GM23338 (cell line): ENCODE data around the gene LASP1NB.

Experiments used
- ATAC-seq: fragments of 200-7000 bp; cut with Tn5 transposase; 3 replicates; pipeline ENCODE4 v1.9.1; 2020
- DNase-seq: peaks from one replicate; pipeline ENCODE4 v3.0.0-alpha.2; 2015; ENCODE audit warnings: low spot score
- H2AFZ ChIP-seq: fragments of 200-600 bp; sonication (generic); 2 replicates; pipeline ENCODE4 v1.8.0; 2016; ENCODE audit warnings: antibody characterized with exemption, mild to moderate bottlenecking, moderate library complexity
- H3F3A ChIP-seq: fragments of 200-600 bp; sonication (generic); replicated peaks from 2 replicates; pipeline ENCODE4 v1.8.0; 2017; ENCODE audit warnings: antibody characterized with exemption, mixed run types, low read depth
- H3K27ac ChIP-seq: fragments of 200-600 bp; sonication (generic); 2 replicates; pipeline ENCODE4 v1.6.1; 2016; ENCODE audit warnings: low read depth
- H3K27me3 ChIP-seq: fragments of 200-600 bp; sonication (generic); 2 replicates; pipeline ENCODE4 v1.8.0; 2016; ENCODE audit warnings: mild to moderate bottlenecking, mixed run types, moderate library complexity; ENCODE audit not compliant: insufficient read depth
- H3K36me3 ChIP-seq: fragments of 200-600 bp; sonication (generic); 2 replicates; pipeline ENCODE4 v1.8.0; 2016; ENCODE audit warnings: mild to moderate bottlenecking; ENCODE audit not compliant: insufficient read depth
- H3K4me1 ChIP-seq: fragments of 200-600 bp; sonication (generic); 2 replicates; pipeline ENCODE4 v1.8.0; 2016; ENCODE audit warnings: mild to moderate bottlenecking, moderate library complexity; ENCODE audit not compliant: insufficient read depth
- H3K4me2 ChIP-seq: fragments of 200-600 bp; sonication (generic); 2 replicates; pipeline ENCODE4 v1.7.1; 2017; ENCODE audit warnings: mixed run types
- H3K4me3 ChIP-seq: fragments of 200-600 bp; sonication (generic); 2 replicates; pipeline ENCODE4 v1.6.1; 2016; ENCODE audit warnings: mixed run types
- H3K79me2 ChIP-seq: fragments of 200-600 bp; sonication (generic); replicated peaks from 2 replicates; pipeline ENCODE4 v1.8.0; 2017; ENCODE audit warnings: mild to moderate bottlenecking; ENCODE audit not compliant: insufficient read depth
- H3K9me2 ChIP-seq: fragments of 200-600 bp; sonication (generic); 2 replicates; pipeline ENCODE4 v1.8.0; 2017; ENCODE audit not compliant: insufficient read depth
- H4K20me1 ChIP-seq: fragments of 200-600 bp; sonication (generic); replicated peaks from 2 replicates; pipeline ENCODE4 v1.8.0; 2017; ENCODE audit warnings: mild to moderate bottlenecking; ENCODE audit not compliant: insufficient read depth
- H3K27ac Mint-ChIP-seq: 2 replicates; pipeline ENCODE4 v1.8.0; 2020; ENCODE audit warnings: inconsistent platforms, mild to moderate bottlenecking, moderate library complexity, mixed read lengths
- H3K27me3 Mint-ChIP-seq: 3 replicates; pipeline ENCODE4 v1.8.0; 2022; ENCODE audit warnings: low read depth, mild to moderate bottlenecking, moderate library complexity, mixed read lengths, inconsistent platforms; ENCODE audit not compliant: insufficient read depth, poor library complexity
- H3K36me3 Mint-ChIP-seq: 3 replicates; pipeline ENCODE4 v1.8.0; 2021; ENCODE audit warnings: low read depth, mild to moderate bottlenecking, inconsistent platforms, moderate library complexity, mixed read lengths
- H3K4me1 Mint-ChIP-seq: 3 replicates; pipeline ENCODE4 v1.8.0; 2020; ENCODE audit warnings: mild to moderate bottlenecking, inconsistent platforms, mixed read lengths
- H3K4me3 Mint-ChIP-seq: 3 replicates; pipeline ENCODE4 v1.8.0; 2021; ENCODE audit warnings: moderate library complexity, mild to moderate bottlenecking, inconsistent platforms, mixed read lengths
- H3K9me3 Mint-ChIP-seq: 3 replicates; pipeline ENCODE4 v1.8.0; 2020; ENCODE audit warnings: moderate library complexity, mild to moderate bottlenecking, inconsistent platforms, mixed read lengths
- CREB1 ChIP-seq: fragments of 250-450 bp; sonication (Bioruptor Pico); IDR thresholded peaks from 2 replicates; pipeline ENCODE4 v1.5.0; 2020; ENCODE audit warnings: low read depth, mild to moderate bottlenecking, moderate library complexity
- CTCF ChIP-seq, 2 experiments: fragments of 200-600 bp in 1 of 2; sonication (generic) in 1 of 2; conservative IDR thresholded peaks; 2 replicates each; pipeline versions ENCODE4 v1.5.1 to v1.6.1; 2016 to 2017; ENCODE audit warnings: antibody characterized with exemption in 2 of 2, low read depth in 2 of 2, mild to moderate bottlenecking in 2 of 2, moderate library complexity in 1 of 2
- ETS1 ChIP-seq: IDR thresholded peaks from 2 replicates; pipeline ENCODE4 v1.6.1; 2016; ENCODE audit warnings: antibody characterized with exemption
- EZH2phosphoT487 ChIP-seq: fragments of 200-600 bp; sonication (generic); IDR thresholded peaks from one replicate; pipeline ENCODE4 v1.8.1; 2018; ENCODE audit warnings: antibody characterized with exemption; ENCODE audit not compliant: unreplicated experiment
- JUNB ChIP-seq: IDR thresholded peaks from one replicate; pipeline ENCODE4 v1.6.1; 2016; ENCODE audit warnings: antibody characterized with exemption; ENCODE audit not compliant: unreplicated experiment
- NANOG ChIP-seq: IDR thresholded peaks from 2 replicates; pipeline ENCODE4 v1.6.1; 2016; ENCODE audit warnings: antibody characterized with exemption, borderline replicate concordance
- POLR2AphosphoS5 ChIP-seq: IDR thresholded peaks from 2 replicates; pipeline ENCODE4 v1.6.1; 2016; ENCODE audit warnings: antibody characterized with exemption, low read depth
- STAT1 ChIP-seq: IDR thresholded peaks from one replicate; pipeline ENCODE4 v1.6.1; 2016; ENCODE audit warnings: antibody characterized with exemption; ENCODE audit not compliant: unreplicated experiment
- ZNF114 ChIP-seq: fragments of 250-450 bp; sonication (Bioruptor Pico); IDR thresholded peaks from 2 replicates; pipeline ENCODE4 v1.5.0; 2020; ENCODE audit warnings: mild to moderate bottlenecking, moderate library complexity
- ZNF331 ChIP-seq: fragments of 250-450 bp; sonication (Bioruptor Pico); IDR thresholded peaks from 2 replicates; pipeline ENCODE4 v1.5.0; 2020; ENCODE audit warnings: low read depth, mild to moderate bottlenecking, moderate library complexity

LASP1NB gene

GRCh38 chr17:38896346-38896954, 29.0 kb upstream of the LASP1NB start:
- peaks cover 6% of the 10 kb centered on the region; the same call in 1 of the 2 replicates for H3K79me2 ChIP-seq
- Mint-ChIP-seq H3K27me3 (peaks cover 4% of the 10 kb centered on the region), H3K9me3 (no peaks in the 10 kb centered on the region), H3K27ac (no peak overlapping the region), H3K36me3 (peaks cover 45% of the 10 kb centered on the region), H3K4me3 (no peak overlapping the region), H3K4me1 (peaks cover 40% of the 10 kb centered on the region)
- H3K4me1 ChIP-seq: peaks cover 34% of the 10 kb centered on the region
- no peak overlapping the region for H3K4me2 ChIP-seq
- H3K27ac ChIP-seq: 0 out of 2 replicates have a peak overlapping the region, but pooled peaks have one; percentile 63
- ATAC-seq: peak; percentile 13; the same call in 2 of the 3 replicates
- no peaks in the 10 kb centered on the region for H3K9me2 ChIP-seq
- H3K4me3 ChIP-seq: no peak overlapping the region
- no peaks in the 10 kb centered on the region; the same call in 1 of the 2 replicates for H4K20me1 ChIP-seq
- H2AFZ ChIP-seq: no peak overlapping the region
- no peaks in the 10 kb centered on the region for H3K36me3 ChIP-seq
- H3F3A ChIP-seq: 0 out of 2 replicates have a peak, but pooled peaks cover 14% of the 10 kb centered on the region
- no peak for TF ChIP-seq ETS1
- TF ChIP-seq ZNF114: no peak
- TF ChIP-seq ZNF331 (CRISPR knock-in tag): no peak
- TF ChIP-seq STAT1: no peak
- TF ChIP-seq CTCF (conservative IDR thresholded peaks at IDR 0.05; ENCODE audit: low read depth in 2 of 2): no peak
- H3K27me3 ChIP-seq: no peaks in the 10 kb centered on the region
- peak; percentile 63 for DNase-seq

- peaks cover 35% of the 10 kb centered on the region for H3K4me1 ChIP-seq
- ATAC-seq: no peak
- TF ChIP-seq POLR2AphosphoS5: no peak
- no peak for TF ChIP-seq JUNB
- no peak for TF ChIP-seq NANOG
- TF ChIP-seq ZNF114: no peak
- TF ChIP-seq CTCF (conservative IDR thresholded peaks at IDR 0.05; ENCODE audit: low read depth in 2 of 2): no peak
- TF ChIP-seq ZNF331 (CRISPR knock-in tag): no peak
- no peak for TF ChIP-seq EZH2phosphoT487
- no peak for TF ChIP-seq CREB1
These were observed 28.2 kb upstream of the LASP1NB start for GRCh38 chr17:38897176-38897575.

More at GRCh38 chr17:38897176-38897575, 28.2 kb upstream of the LASP1NB start:
- H2AFZ ChIP-seq: no peak overlapping the region
- no peaks in the 10 kb centered on the region for H3K9me2 ChIP-seq
- Mint-ChIP-seq H3K27me3 (peaks cover 4% of the 10 kb centered on the region), H3K27ac (no peak overlapping the region), H3K4me3 (no peak overlapping the region), H3K36me3 (peaks cover 39% of the 10 kb centered on the region), H3K9me3 (no peaks in the 10 kb centered on the region), H3K4me1 (peaks cover 40% of the 10 kb centered on the region)
- 0 out of 2 replicates have a peak, but pooled peaks cover 14% of the 10 kb centered on the region for H3F3A ChIP-seq
- DNase-seq: no peak
- peaks cover 6% of the 10 kb centered on the region; the same call in 1 of the 2 replicates for H3K79me2 ChIP-seq
- no peaks in the 10 kb centered on the region; the same call in 1 of the 2 replicates for H4K20me1 ChIP-seq
- no peaks in the 10 kb centered on the region for H3K27me3 ChIP-seq
- no peak overlapping the region for H3K4me2 ChIP-seq
- H3K27ac ChIP-seq: 0 out of 2 replicates have a peak overlapping the region, but pooled peaks have one; percentile 63
- no peaks in the 10 kb centered on the region for H3K36me3 ChIP-seq
- no peak overlapping the region for H3K4me3 ChIP-seq
